Endothelial cell of umbilical vein (primary cell): ENCODE measurements around the gene GRAMD1A. TPM values are rescaled to one million over a fixed set of nuclear protein-coding genes. Genes with fewer than 3 reads are reported as not detected.

ENCODE experiments used
- BruUV-seq: library from RNA; stranded (reverse); fragments of 400-500 nt; replicated peaks from 2 replicates; lab custom pipeline; 2021; lab: Mats Ljungman, UMichigan
- CTCF ChIA-PET: fragments of 300-600, 350-600 bp; sonication (Branson Sonifier 250); formaldehyde crosslinking; loops from one replicate; lab custom pipeline; 2021; ENCODE audit warnings: antibody characterized with exemption, inconsistent platforms; lab: Charles Lee
- POLR2A ChIA-PET: fragments of 300-600, 350-600 bp; sonication (Branson Sonifier 250); formaldehyde crosslinking; loops from one replicate; lab custom pipeline; 2021; ENCODE audit warnings: antibody characterized with exemption, inconsistent platforms; lab: Charles Lee
- DNase-seq: peaks from one replicate; pipeline ENCODE4 v3.0.0-alpha.2; 2011; ENCODE audit warnings: low read depth, low spot score
- FAIRE-seq: peaks from 2 replicates; lab custom pipeline; 2011; peaks lifted over from hg19 to GRCh38; lab: Jason Lieb, UNC
- H2AFZ ChIP-seq: 2 replicates; pipeline ENCODE4 v1.6.0; 2012; ENCODE audit warnings: low read depth, low read length, control low read depth, inconsistent platforms
- H3K27ac ChIP-seq: 2 replicates; pipeline ENCODE4 v1.5.1; 2011; ENCODE audit warnings: low read depth, mild to moderate bottlenecking, control low read depth, low read length, moderate library complexity; ENCODE audit not compliant: insufficient read depth
- H3K27me3 ChIP-seq, 2 experiments: 2 replicates each; pipeline versions ENCODE4 v1.6.0 to v1.6.1; 2011; ENCODE audit warnings: low read length in 2 of 2, mixed read lengths in 1 of 2; ENCODE audit not compliant: control insufficient read depth in 2 of 2, insufficient read depth in 2 of 2
- H3K36me3 ChIP-seq, 2 experiments: 2 replicates in 1 of 2; 3 replicates in 1 of 2; pipeline ENCODE4 v1.5.1; 2011; ENCODE audit warnings: low read length in 2 of 2, mild to moderate bottlenecking in 1 of 2, moderate library complexity in 1 of 2; ENCODE audit not compliant: control insufficient read depth in 2 of 2, insufficient read depth in 2 of 2; ENCODE audit errors: extremely low read depth in 1 of 2
- H3K4me1 ChIP-seq: 3 replicates; pipeline ENCODE4 v1.5.1; 2011; ENCODE audit warnings: mild to moderate bottlenecking, low read length; ENCODE audit not compliant: control insufficient read depth, insufficient read depth; ENCODE audit errors: extremely low read depth
- H3K4me2 ChIP-seq: 2 replicates; pipeline ENCODE4 v1.6.1; 2011; ENCODE audit warnings: low read length, control low read depth, mixed read lengths; ENCODE audit not compliant: insufficient read depth
- H3K4me3 ChIP-seq, 3 experiments: fragments of 200-600 bp in 1 of 3; sonication (generic), shearing (Covaris generic) in 1 of 3; replicated peaks in 1 of 3; 2 replicates each; pipeline ENCODE4 v1.5.1; 2011 to 2016; ENCODE audit warnings: control low read depth in 3 of 3, low read length in 3 of 3, mild to moderate bottlenecking in 2 of 3, inconsistent platforms in 1 of 3, low read depth in 1 of 3, moderate library complexity in 1 of 3; ENCODE audit not compliant: insufficient read depth in 1 of 3
- H3K79me2 ChIP-seq: 2 replicates; pipeline ENCODE4 v1.6.0; 2012; ENCODE audit warnings: low read length, inconsistent platforms; ENCODE audit not compliant: control insufficient read depth, insufficient read depth
- H3K9ac ChIP-seq: replicated peaks from 2 replicates; pipeline ENCODE3; 2011; ENCODE audit warnings: low read length, control low read depth; ENCODE audit not compliant: insufficient read depth; ENCODE audit errors: extremely low read depth
- H3K9me1 ChIP-seq: replicated peaks from 3 replicates; pipeline ENCODE4 v1.6.0; 2011; ENCODE audit warnings: mild to moderate bottlenecking, low read length; ENCODE audit not compliant: control insufficient read depth, insufficient read depth; ENCODE audit errors: extremely low read depth
- H3K9me3 ChIP-seq: replicated peaks from 2 replicates; pipeline ENCODE4 v1.5.1; 2012; ENCODE audit warnings: low read length, inconsistent platforms; ENCODE audit not compliant: control insufficient read depth, insufficient read depth
- H4K20me1 ChIP-seq: replicated peaks from 2 replicates; pipeline ENCODE3; 2011; ENCODE audit warnings: mild to moderate bottlenecking, low read length; ENCODE audit not compliant: control insufficient read depth, insufficient read depth; ENCODE audit errors: extremely low read depth
- EZH2 ChIP-seq: IDR thresholded peaks from 2 replicates; pipeline ENCODE4 v1.6.1; 2012; ENCODE audit warnings: borderline replicate concordance, low read depth, mild to moderate bottlenecking, moderate library complexity, low read length, inconsistent platforms; ENCODE audit not compliant: severe bottlenecking
- FOS ChIP-seq: IDR thresholded peaks from 2 replicates; pipeline ENCODE4 v1.6.1; 2011; ENCODE audit warnings: mild to moderate bottlenecking, low read length, moderate library complexity, borderline replicate concordance; ENCODE audit not compliant: insufficient read depth
- GATA2 ChIP-seq: IDR thresholded peaks from 2 replicates; pipeline ENCODE4 v1.7.0; 2011; ENCODE audit warnings: low read depth, mild to moderate bottlenecking, moderate library complexity, mixed read lengths, low read length; ENCODE audit not compliant: insufficient read length, insufficient read depth
- JUN ChIP-seq: IDR thresholded peaks from 2 replicates; pipeline ENCODE4 v1.6.1; 2011; ENCODE audit warnings: borderline replicate concordance, low read depth; ENCODE audit not compliant: insufficient read length, insufficient read depth
- MYC ChIP-seq: IDR thresholded peaks from one replicate; pipeline ENCODE4 v1.6.1; 2011; ENCODE audit warnings: mild to moderate bottlenecking, low read depth, low read length
- POLR2A ChIP-seq: IDR thresholded peaks from 2 replicates; pipeline ENCODE4 v1.6.1; 2012; ENCODE audit warnings: low read depth, mild to moderate bottlenecking, control low read depth, low read length
- POLR2AphosphoS5 ChIP-seq: IDR thresholded peaks from 2 replicates; pipeline ENCODE4 v1.6.1; 2012; ENCODE audit warnings: low read depth, mild to moderate bottlenecking, control low read depth, low read length, moderate library complexity; ENCODE audit not compliant: insufficient read depth
- dilution Hi-C: fragments of 300-500 bp; cut with MboI; formaldehyde crosslinking; loops from one replicate; pipeline ENCODE4 v1.15.0; 2019; ENCODE audit warnings: low sequenced_read_pairs; ENCODE audit not compliant: extremely low pct_ligation_motif_present
- intact Hi-C: fragments of 100-400 bp; cut with micrococcal nuclease; formaldehyde crosslinking; loops from one replicate; pipeline ENCODE4 v1.10.0; 2022
- polyA plus RNA-seq, 4 experiments: library from polyadenylated mRNA; depleted of rRNA in 3 of 4; stranded (reverse) in 3 of 4; unstranded in 1 of 4; fragments of >200 nt; gene quantifications; 2 replicates each; pipeline versions ENCODE4 v1.2.1 to v1.2.3, GENCODE V29; 2011 to 2012; ENCODE audit warnings: missing spikeins in 1 of 4
- total RNA-seq: library from RNA; stranded (reverse); gene quantifications from 2 replicates; pipeline ENCODE4 v1.2.3, GENCODE V29; 2021
- TF ChIP-seq, protein P1 (sequence below), 2 donors: IDR thresholded peaks; 1 replicate in 1 of 2; 2 replicates in 1 of 2; pipeline ENCODE4 v1.5.1; 2011; ENCODE audit warnings: low read length in 2 of 2, mild to moderate bottlenecking in 2 of 2, moderate library complexity in 2 of 2, control low read depth in 1 of 2, inconsistent platforms in 1 of 2, low read depth in 1 of 2; ENCODE audit not compliant: insufficient read depth in 1 of 2; ENCODE audit errors: extremely low read depth in 1 of 2
- TF ChIP-seq, protein P2 (sequence below): IDR thresholded peaks from 2 replicates; pipeline ENCODE4 v1.6.1; 2011; ENCODE audit not compliant: insufficient read depth, insufficient read length

Gene GRAMD1A
- total and polyA plus RNA-seq, 2 donors (not counting 3 experiments of a cell fraction or from before 2014, with no cell fraction given) = 127 to 130 TPM

DNA sequence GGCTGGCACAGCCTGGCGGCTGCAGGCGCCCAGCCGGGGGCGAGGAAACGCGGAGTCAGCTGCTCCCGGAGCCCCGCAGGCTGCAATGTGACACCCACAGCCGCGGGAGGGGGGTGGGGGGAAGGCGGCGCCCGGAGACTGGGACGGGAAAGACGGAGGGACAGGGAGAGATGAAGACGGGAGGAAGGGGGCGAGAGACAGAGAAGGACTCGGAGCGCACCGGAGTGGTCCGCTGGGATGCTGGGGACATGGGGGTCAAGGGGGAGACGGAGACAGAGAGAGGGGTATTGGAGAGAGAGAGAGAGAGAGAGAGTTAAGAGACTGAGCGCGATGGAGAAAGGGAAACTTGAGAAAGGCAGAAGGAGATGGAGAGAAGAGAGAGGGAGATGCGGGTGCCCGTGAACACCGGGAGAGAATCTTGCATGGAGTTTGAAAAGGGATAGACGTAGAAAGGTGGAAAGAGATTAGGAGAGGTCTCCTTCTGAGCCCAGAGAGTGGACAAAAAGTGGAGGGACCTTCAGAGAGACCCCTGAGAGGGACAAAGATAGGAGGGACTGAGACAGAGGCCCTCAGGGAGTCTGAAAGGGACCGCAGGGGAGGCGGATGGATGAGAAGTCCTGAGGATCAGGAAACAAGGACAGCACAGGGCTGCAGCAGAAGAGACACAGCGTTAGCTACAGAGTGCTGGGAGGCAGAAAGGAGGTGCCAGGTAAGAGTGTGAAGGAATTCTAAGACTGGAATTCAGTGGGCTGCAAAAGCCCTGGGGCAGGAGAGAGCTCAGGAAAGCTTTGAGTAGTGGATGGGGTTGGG, 31.2 kb downstream of the GRAMD1A start:
- peak overlapping the region; percentile 68 for H3K4me2 ChIP-seq
- H3K9me3 ChIP-seq = no peaks in the 10 kb centered on the region
- dilution Hi-C loops = no loop called here
- POLR2A ChIA-PET = interaction anchor here (0.7 kb wide), 1 partner anchor 13 kb away, joined by 3 read pairs; no protein-coding TSS in a partner anchor
- peaks cover 2% of the 10 kb centered on the region for H3K4me1 ChIP-seq
- peak overlapping the region; percentile 42 to 71 (median 47) for H3K4me3 ChIP-seq
- TF ChIP-seq MYC = no peak
- TF ChIP-seq FOS = no peak
- TF ChIP-seq, protein P1, sequence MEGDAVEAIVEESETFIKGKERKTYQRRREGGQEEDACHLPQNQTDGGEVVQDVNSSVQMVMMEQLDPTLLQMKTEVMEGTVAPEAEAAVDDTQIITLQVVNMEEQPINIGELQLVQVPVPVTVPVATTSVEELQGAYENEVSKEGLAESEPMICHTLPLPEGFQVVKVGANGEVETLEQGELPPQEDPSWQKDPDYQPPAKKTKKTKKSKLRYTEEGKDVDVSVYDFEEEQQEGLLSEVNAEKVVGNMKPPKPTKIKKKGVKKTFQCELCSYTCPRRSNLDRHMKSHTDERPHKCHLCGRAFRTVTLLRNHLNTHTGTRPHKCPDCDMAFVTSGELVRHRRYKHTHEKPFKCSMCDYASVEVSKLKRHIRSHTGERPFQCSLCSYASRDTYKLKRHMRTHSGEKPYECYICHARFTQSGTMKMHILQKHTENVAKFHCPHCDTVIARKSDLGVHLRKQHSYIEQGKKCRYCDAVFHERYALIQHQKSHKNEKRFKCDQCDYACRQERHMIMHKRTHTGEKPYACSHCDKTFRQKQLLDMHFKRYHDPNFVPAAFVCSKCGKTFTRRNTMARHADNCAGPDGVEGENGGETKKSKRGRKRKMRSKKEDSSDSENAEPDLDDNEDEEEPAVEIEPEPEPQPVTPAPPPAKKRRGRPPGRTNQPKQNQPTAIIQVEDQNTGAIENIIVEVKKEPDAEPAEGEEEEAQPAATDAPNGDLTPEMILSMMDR (IDR thresholded peaks at IDR 0.05; ENCODE audit: extremely low read depth in 1 of 2, insufficient read depth in 1 of 2, low read depth in 1 of 2, low read length in 2 of 2) = no peak
- TF ChIP-seq, protein P2, sequence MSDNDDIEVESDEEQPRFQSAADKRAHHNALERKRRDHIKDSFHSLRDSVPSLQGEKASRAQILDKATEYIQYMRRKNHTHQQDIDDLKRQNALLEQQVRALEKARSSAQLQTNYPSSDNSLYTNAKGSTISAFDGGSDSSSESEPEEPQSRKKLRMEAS = no peak
- TF ChIP-seq GATA2 = no peak
- TF ChIP-seq POLR2AphosphoS5 = no peak
- no peak for TF ChIP-seq EZH2
- no peak for TF ChIP-seq POLR2A
- TF ChIP-seq JUN = no peak
- intact Hi-C loops = loop anchor here (5.0 to 10.0 kb wide), 2 partner anchors 59 to 234 kb away; partner anchors contain the start of gene USF2
- no peak overlapping the region for H3K9ac ChIP-seq
- H3K27ac ChIP-seq = no peak overlapping the region
- peaks cover 0 to 15% of the 10 kb centered on the region in 2 experiments for H3K36me3 ChIP-seq
- FAIRE-seq (no peak), DNase-seq (no peak)
- H3K9me1 ChIP-seq = no peaks in the 10 kb centered on the region
- peak overlapping the region; percentile 81 for H2AFZ ChIP-seq
- no peaks in the 10 kb centered on the region for H3K27me3 ChIP-seq
- no TSS peak for BruUV-seq
- CTCF ChIA-PET = interaction anchor here (0.9 to 2.1 kb wide), 3 partner anchors 13 to 25 kb away, joined by 3 to 14 read pairs (median 4); no protein-coding TSS in a partner anchor
- no peaks in the 10 kb centered on the region for H4K20me1 ChIP-seq
- no peaks in the 10 kb centered on the region for H3K79me2 ChIP-seq
